Heart right ventricle (tissue), 16 donors: ENCODE results near the gene PCSK5. TPM values are rescaled to one million over a fixed set of nuclear protein-coding genes. Genes with fewer than 3 reads are reported as not detected.

Experiments used
- ATAC-seq, 8 donors: fragments of 200-7000 bp; cut with Tn5 transposase; one replicate each; pipeline ENCODE4 v1.9.1; 2020; ENCODE audit warnings: mild to moderate bottlenecking in 8 of 8, moderate library complexity in 8 of 8, moderate number of reproducible peaks in 1 of 8
- DNase-seq, 2 donors: peaks; one replicate each; pipeline ENCODE4 v3.0.0-alpha.2; 2020
- H3K27ac ChIP-seq, 10 donors: fragments of 200-600 bp; sonication (generic) in 2 of 10; one replicate each; pipeline versions ENCODE4 v1.5.0 to v1.8.0; 2020 to 2022; ENCODE audit warnings: mild to moderate bottlenecking in 3 of 10
- H3K27me3 ChIP-seq, 7 donors: fragments of 200-600 bp; one replicate each; pipeline ENCODE4 v1.8.0; 2021 to 2022; ENCODE audit warnings: mild to moderate bottlenecking in 2 of 7
- H3K36me3 ChIP-seq, 9 donors: fragments of 200-600 bp; sonication (generic) in 1 of 9; one replicate each; pipeline versions ENCODE4 v1.5.0 to v1.8.0; 2020 to 2022; ENCODE audit warnings: mild to moderate bottlenecking in 2 of 9
- H3K4me1 ChIP-seq, 9 donors: fragments of 200-600 bp; sonication (generic) in 1 of 9; one replicate each; pipeline versions ENCODE4 v1.5.0 to v1.8.0; 2020 to 2022; ENCODE audit warnings: mild to moderate bottlenecking in 4 of 9
- H3K4me3 ChIP-seq, 10 donors: fragments of 200-600 bp; sonication (generic) in 2 of 10; one replicate each; pipeline versions ENCODE4 v1.5.0 to v1.8.0; 2020 to 2022; ENCODE audit warnings: mild to moderate bottlenecking in 7 of 10, moderate library complexity in 2 of 10
- H3K9me3 ChIP-seq, 11 donors: fragments of 200-600 bp in 10 of 11; sonication (generic) in 2 of 11; one replicate each; pipeline versions ENCODE4 v1.5.0 to v1.8.0; 2013 to 2022; ENCODE audit warnings: mild to moderate bottlenecking in 2 of 11, control low read depth in 1 of 11, moderate library complexity in 1 of 11
- WGBS, 2 donors: extraction: QIAGEN DNeasy Blood & Tissue Kit; methylation state at CpG; one replicate each; pipeline ENCODE4 v1.1.7; 2013; ENCODE audit warnings: inconsistent platforms in 1 of 2; 5-methylcytosine and 5-hydroxymethylcytosine counted together
- intact Hi-C, 10 donors: fragments of 100-400 bp; cut with DNase I; formaldehyde crosslinking; loops; one replicate each; pipeline versions ENCODE4 v1.11.1 to v1.14.2; 2022
- polyA plus RNA-seq, 2 donors: library from polyadenylated mRNA; stranded (reverse); fragments of 200-250 nt; gene quantifications; one replicate each; pipeline ENCODE4 v1.2.3, GENCODE V29; 2013
- total RNA-seq, 10 donors: library from RNA; stranded (reverse); fragmentation: NEBNext Ultra II Directional in 3 of 10; extraction: Animal tissue kit (Norgen Biotek cat#: 25700) in 3 of 10; gene quantifications; one replicate each; pipeline versions ENCODE4 v1.2.1 to v1.2.4, GENCODE V29; 2021 to 2023
- TF ChIP-seq, protein P1 (sequence below), 9 donors: fragments of 200-600 bp; sonication (generic) in 2 of 9; IDR thresholded peaks; one replicate each; pipeline versions ENCODE4 v1.5.0 to v1.8.0; 2021 to 2022; ENCODE audit warnings: antibody characterized with exemption in 9 of 9, mild to moderate bottlenecking in 5 of 9, moderate library complexity in 1 of 9
- donor health status: Arrhythmogenic right ventricular cardiomyopathy.
- donor health status: ischemic (EF 13 %, LVEDD 7.1; RV severe dilation, severe dysfunction).
- donor health status: healthy with polysubstance abuse.
- donor health status: DM: no; HTN: yes; CAD: no.
- donor health status: DM: no; HTN: no; CAD: no.
- donor health status: ischemic (EF 25% LVEDD 6.9; RV normal size, moderate dysfunction).
- donor health status: ischemic (EF 25% LVEDD 5.7; RV mildly dilated, moderate dysfunction).
- donor health status: healthy.
- donor health status: DM: yes; HTN: yes; CAD: no.
- donor health status: Ischemic cardiomyopathy.
- donor health status: ischemic (EF 35%, LVEDD 5.7; RV mildly dilated, moderate dysfunction).
- donor health status: nonischemic (EF 11% LVEDD 7.7; RV severe dilation, severe dysfunction).
- donor health status: DM: yes; HTN: yes; CAD: no.
- donor health status: PGD.
- donor health status: ischemic (EF 29% LVEDD 5.4; RV normal size, mild dysfunction).
- donor health status: nonischemic (EF 23%, LVEDD 6.1; RV moderate dilation, normal function).

The PCSK5 gene
- total and polyA plus RNA-seq, 12 donors, result 1.8 to 8.3 (median 5.7) TPM

DNA sequence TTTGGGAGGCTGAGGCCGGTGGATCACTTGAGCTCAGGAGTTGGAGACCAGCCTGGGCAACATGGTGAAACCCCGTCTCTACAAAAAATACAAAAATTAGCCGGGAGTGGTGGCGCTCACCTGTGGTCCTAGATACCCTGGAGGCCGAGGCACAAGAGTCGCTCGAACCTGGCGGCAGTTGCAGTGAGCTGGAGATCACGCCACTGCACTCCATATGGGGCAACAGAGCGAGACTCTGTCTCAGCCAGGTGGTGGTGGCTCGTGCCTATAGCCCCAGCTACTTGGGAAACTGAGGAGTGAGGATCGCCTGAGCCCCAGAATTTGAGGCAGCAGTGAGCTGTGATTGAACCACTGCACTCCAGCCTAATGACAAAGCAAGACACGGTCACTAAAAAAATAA is 506.1 kb downstream of the PCSK5 start:
- Histone ChIP-seq H3K4me1 (peaks cover 0 to 26% (median 19%) of the 10 kb centered on the region in 9 donors), H3K9me3 (peaks cover 0 to 11% (median 0%) of the 10 kb centered on the region in 11 donors), H3K4me3 (no peak overlapping the region), H3K27me3 (no peaks in the 10 kb centered on the region), H3K27ac (no peak overlapping the region), H3K36me3 (peaks cover 0 to 10% (median 4%) of the 10 kb centered on the region in 9 donors)
- WGBS, 2 donors, result 97 to 98% methylated on average over 13 of the region's 13 CpGs
- TF ChIP-seq, protein P1, sequence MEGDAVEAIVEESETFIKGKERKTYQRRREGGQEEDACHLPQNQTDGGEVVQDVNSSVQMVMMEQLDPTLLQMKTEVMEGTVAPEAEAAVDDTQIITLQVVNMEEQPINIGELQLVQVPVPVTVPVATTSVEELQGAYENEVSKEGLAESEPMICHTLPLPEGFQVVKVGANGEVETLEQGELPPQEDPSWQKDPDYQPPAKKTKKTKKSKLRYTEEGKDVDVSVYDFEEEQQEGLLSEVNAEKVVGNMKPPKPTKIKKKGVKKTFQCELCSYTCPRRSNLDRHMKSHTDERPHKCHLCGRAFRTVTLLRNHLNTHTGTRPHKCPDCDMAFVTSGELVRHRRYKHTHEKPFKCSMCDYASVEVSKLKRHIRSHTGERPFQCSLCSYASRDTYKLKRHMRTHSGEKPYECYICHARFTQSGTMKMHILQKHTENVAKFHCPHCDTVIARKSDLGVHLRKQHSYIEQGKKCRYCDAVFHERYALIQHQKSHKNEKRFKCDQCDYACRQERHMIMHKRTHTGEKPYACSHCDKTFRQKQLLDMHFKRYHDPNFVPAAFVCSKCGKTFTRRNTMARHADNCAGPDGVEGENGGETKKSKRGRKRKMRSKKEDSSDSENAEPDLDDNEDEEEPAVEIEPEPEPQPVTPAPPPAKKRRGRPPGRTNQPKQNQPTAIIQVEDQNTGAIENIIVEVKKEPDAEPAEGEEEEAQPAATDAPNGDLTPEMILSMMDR (IDR thresholded peaks at IDR 0.05), result no peak
- intact Hi-C loops, result loop anchor here in 1 of 10 donors (10.0 kb wide), 1 partner anchor 1312 kb away; the partner anchor contains the start of genes NMRK1 and OSTF1
- no peak for DNase-seq
- ATAC-seq, result no peak

DNA sequence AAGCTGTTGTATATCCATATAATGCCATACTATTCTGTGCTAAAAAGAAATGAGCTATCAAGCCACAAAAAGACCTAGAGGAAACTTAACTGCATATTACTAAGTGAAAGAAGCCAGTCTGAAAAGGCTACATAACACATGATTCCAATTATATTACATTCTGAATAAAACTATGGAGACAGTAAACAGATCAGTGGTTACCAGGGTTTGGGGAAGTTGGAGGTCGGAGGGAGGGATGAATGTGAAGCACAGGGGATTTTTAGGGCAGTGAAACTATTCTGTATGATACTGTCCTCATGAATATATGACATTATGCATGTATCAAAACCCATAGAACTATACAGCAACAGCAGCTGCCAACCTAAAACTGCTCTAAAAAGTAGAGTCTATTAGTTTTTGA is 509.4 kb downstream of the PCSK5 start:
- H3K27me3 ChIP-seq, result no peaks in the 10 kb centered on the region
- no peak for ATAC-seq
- H3K9me3 ChIP-seq, result no peaks in the 10 kb centered on the region
- intact Hi-C loops, result loop anchor here in 3 of 10 donors (5.0 to 10.0 kb wide), 3 partner anchors 302 to 1315 kb away; partner anchors contain the start of genes NMRK1 (in 1 of the 3) and OSTF1 (in 1 of the 3)
- no peak for DNase-seq
- no peak overlapping the region for H3K27ac ChIP-seq
- 55 to 76% methylated on average over 1 of the region's 1 CpG for WGBS, 2 donors
- H3K4me3 ChIP-seq, result no peak overlapping the region
- H3K4me1 ChIP-seq, result peaks cover 0 to 23% (median 7%) of the 10 kb centered on the region in 9 donors
- TF ChIP-seq, protein P1 (IDR thresholded peaks at IDR 0.05), result no peak
- H3K36me3 ChIP-seq, result no peaks in the 10 kb centered on the region

DNA sequence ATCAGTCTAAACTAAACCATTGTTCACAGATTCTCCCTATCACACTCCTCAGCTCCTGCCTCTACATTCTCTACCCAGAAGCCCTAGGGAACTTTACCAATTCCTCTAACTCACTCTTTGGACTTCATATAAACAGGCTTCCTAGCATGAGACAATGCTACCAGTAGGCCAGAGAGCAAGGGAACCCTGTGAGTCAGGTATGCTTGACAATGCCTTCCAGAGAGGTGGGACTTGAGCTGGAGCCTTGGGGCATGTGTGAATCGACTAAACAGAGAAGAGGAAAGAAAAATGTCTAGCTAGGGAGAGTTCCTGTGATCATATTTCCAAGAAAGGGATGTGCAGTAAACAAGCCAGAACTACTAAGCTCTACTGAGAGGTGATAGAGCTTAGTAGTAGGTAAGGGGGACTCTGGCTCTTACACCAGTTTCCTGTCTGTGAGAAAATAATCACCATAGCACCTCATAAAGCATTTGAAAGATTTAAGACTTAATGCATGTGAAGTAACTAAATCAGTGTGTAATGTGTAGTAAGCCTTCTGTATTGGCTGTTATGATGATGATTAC is 510.1 kb downstream of the PCSK5 start:
- Histone ChIP-seq H3K27me3 (no peaks in the 10 kb centered on the region), H3K4me3 (no peak overlapping the region), H3K9me3 (no peaks in the 10 kb centered on the region), H3K36me3 (no peaks in the 10 kb centered on the region), H3K27ac (no peak overlapping the region), H3K4me1 (peaks cover 0 to 16% (median 2%) of the 10 kb centered on the region in 9 donors)
- TF ChIP-seq, protein P1 (IDR thresholded peaks at IDR 0.05), result no peak
- 47 to 62% methylated on average over 1 of the region's 1 CpG for WGBS, 2 donors
- ATAC-seq (no peak), DNase-seq (no peak)
- intact Hi-C loops, result loop anchor here in 2 of 10 donors (5.0 to 10.0 kb wide), 2 partner anchors 302 to 304 kb away; no protein-coding TSS in a partner anchor

DNA sequence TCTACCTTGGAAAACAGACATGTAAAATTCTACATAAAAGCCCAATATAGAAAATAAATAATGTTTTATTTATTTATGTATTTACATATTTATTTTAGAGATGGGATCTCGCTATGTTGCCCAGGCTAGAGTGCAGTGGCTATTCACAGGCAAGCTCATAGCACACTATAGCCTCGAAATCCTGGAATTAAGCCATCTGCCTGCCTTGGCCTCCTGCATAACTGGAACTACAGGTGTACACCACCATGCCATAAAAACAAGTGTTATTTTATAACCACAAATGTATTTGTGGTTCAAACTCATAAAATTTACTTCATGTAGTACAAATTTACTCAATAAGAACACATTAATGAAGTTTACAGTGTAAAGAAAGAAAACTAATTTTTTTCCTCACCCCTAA is 510.7 kb downstream of the PCSK5 start:
- 92 to 93% methylated on average over 2 of the region's 2 CpGs for WGBS, 2 donors
- H3K4me1 ChIP-seq, result peaks cover 0 to 11% (median 0%) of the 10 kb centered on the region in 9 donors
- H3K36me3 ChIP-seq, result no peaks in the 10 kb centered on the region
- TF ChIP-seq, protein P1 (IDR thresholded peaks at IDR 0.05), result no peak
- DNase-seq (no peak), ATAC-seq (no peak)
- H3K9me3 ChIP-seq, result no peaks in the 10 kb centered on the region
- H3K4me3 ChIP-seq, result no peak overlapping the region
- H3K27me3 ChIP-seq, result no peaks in the 10 kb centered on the region
- no peak overlapping the region for H3K27ac ChIP-seq
- intact Hi-C loops, result loop anchor here in 2 of 10 donors (5.0 to 10.0 kb wide), 2 partner anchors 301 to 304 kb away; no protein-coding TSS in a partner anchor
